OCI-LY3 (cell line): ENCODE results near the gene REPS2.

ENCODE experiments used
- H2AFZ ChIP-seq: fragments of 200-600, 300-600 bp; shearing (Covaris generic); 2 replicates; pipeline ENCODE4 v1.6.0; 2014; ENCODE audit warnings: antibody characterized with exemption, low read depth, low read length
- H3K27ac ChIP-seq: fragments of 200-600, 300-600 bp; sonication (generic); 2 replicates; pipeline ENCODE4 v1.5.1; 2014; ENCODE audit warnings: mild to moderate bottlenecking, low read length, moderate library complexity, mixed read lengths
- H3K27me3 ChIP-seq: fragments of 200-600, 300-600 bp; sonication (generic); 2 replicates; pipeline ENCODE4 v1.6.1; 2014; ENCODE audit warnings: low read depth, low read length, mixed read lengths
- H3K36me3 ChIP-seq: fragments of 200-600, 300-600 bp; sonication (generic); replicated peaks from 2 replicates; pipeline ENCODE3; 2014; ENCODE audit warnings: low read depth, low read length, mixed read lengths
- H3K4me1 ChIP-seq: fragments of 300-600, 200-600 bp; sonication (generic); 2 replicates; pipeline ENCODE4 v1.6.1; 2014; ENCODE audit warnings: low read length, mixed read lengths
- H3K4me2 ChIP-seq: fragments of 200-600, 300-600 bp; sonication (generic); 2 replicates; pipeline ENCODE4 v1.6.1; 2014; ENCODE audit warnings: low read length, mixed read lengths
- H3K4me3 ChIP-seq: fragments of 300-600, 200-600 bp; sonication (generic); 2 replicates; pipeline ENCODE4 v1.5.1; 2014; ENCODE audit warnings: antibody characterized with exemption, mild to moderate bottlenecking, low read length, moderate library complexity
- H3K79me2 ChIP-seq: fragments of 300-600, 200-600 bp; shearing (Covaris generic); 2 replicates; pipeline ENCODE4 v1.6.1; 2014; ENCODE audit warnings: mild to moderate bottlenecking, low read length, mixed read lengths
- H3K9ac ChIP-seq: fragments of 300-600, 200-600 bp; shearing (Covaris generic); 2 replicates; pipeline ENCODE4 v1.6.0; 2014; ENCODE audit warnings: mild to moderate bottlenecking, low read length, moderate library complexity
- H3K9me3 ChIP-seq: fragments of 200-600, 300-600 bp; shearing (Covaris generic); 2 replicates; pipeline ENCODE4 v1.6.1; 2014; ENCODE audit warnings: low read length, mixed read lengths; ENCODE audit not compliant: insufficient read depth
- H4K20me1 ChIP-seq: fragments of 200-600, 300-600 bp; sonication (generic); 2 replicates; pipeline ENCODE4 v1.6.1; 2016; ENCODE audit warnings: low read length, mixed read lengths; ENCODE audit not compliant: insufficient read depth
- EZH2phosphoT487 ChIP-seq: fragments of 200-600 bp; shearing (Covaris generic); IDR thresholded peaks from 2 replicates; pipeline ENCODE4 v1.6.1; 2018; ENCODE audit warnings: antibody characterized with exemption, mixed run types, low read depth
- TF ChIP-seq, protein P1 (sequence below): fragments of 200-600, 300-600 bp; sonication (generic); IDR thresholded peaks from 2 replicates; pipeline ENCODE4 v1.5.1; 2014; ENCODE audit warnings: antibody characterized with exemption, low read length, low read depth

Gene REPS2

GRCh38 chrX:16992445-16992844 lies 46.0 kb downstream of the REPS2 start:
- Histone ChIP-seq H3K36me3 (no peaks in the 10 kb centered on the region), H3K27me3 (no peaks in the 10 kb centered on the region), H2AFZ (no peak overlapping the region), H4K20me1 (no peaks in the 10 kb centered on the region), H3K79me2 (no peaks in the 10 kb centered on the region), H3K27ac (no peak overlapping the region), H3K4me2 (no peak overlapping the region), H3K4me3 (no peak overlapping the region), H3K9me3 (no peaks in the 10 kb centered on the region), H3K9ac (no peak overlapping the region), H3K4me1 (no peaks in the 10 kb centered on the region)
- TF ChIP-seq, protein P1, sequence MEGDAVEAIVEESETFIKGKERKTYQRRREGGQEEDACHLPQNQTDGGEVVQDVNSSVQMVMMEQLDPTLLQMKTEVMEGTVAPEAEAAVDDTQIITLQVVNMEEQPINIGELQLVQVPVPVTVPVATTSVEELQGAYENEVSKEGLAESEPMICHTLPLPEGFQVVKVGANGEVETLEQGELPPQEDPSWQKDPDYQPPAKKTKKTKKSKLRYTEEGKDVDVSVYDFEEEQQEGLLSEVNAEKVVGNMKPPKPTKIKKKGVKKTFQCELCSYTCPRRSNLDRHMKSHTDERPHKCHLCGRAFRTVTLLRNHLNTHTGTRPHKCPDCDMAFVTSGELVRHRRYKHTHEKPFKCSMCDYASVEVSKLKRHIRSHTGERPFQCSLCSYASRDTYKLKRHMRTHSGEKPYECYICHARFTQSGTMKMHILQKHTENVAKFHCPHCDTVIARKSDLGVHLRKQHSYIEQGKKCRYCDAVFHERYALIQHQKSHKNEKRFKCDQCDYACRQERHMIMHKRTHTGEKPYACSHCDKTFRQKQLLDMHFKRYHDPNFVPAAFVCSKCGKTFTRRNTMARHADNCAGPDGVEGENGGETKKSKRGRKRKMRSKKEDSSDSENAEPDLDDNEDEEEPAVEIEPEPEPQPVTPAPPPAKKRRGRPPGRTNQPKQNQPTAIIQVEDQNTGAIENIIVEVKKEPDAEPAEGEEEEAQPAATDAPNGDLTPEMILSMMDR = no peak
- TF ChIP-seq EZH2phosphoT487 = no peak

GRCh38 chrX:16992951-16993350 lies 46.5 kb downstream of the REPS2 start:
- Histone ChIP-seq H3K36me3 (no peaks in the 10 kb centered on the region), H3K27me3 (no peaks in the 10 kb centered on the region), H3K4me1 (no peaks in the 10 kb centered on the region), H3K4me3 (no peak overlapping the region), H3K79me2 (no peaks in the 10 kb centered on the region), H3K4me2 (no peak overlapping the region), H4K20me1 (no peaks in the 10 kb centered on the region), H3K9ac (no peak overlapping the region), H3K9me3 (no peaks in the 10 kb centered on the region), H2AFZ (no peak overlapping the region), H3K27ac (no peak overlapping the region)
- TF ChIP-seq, protein P1 = no peak
- TF ChIP-seq EZH2phosphoT487 = no peak

- H3K27ac ChIP-seq = no peak overlapping the region
- H2AFZ ChIP-seq = no peak overlapping the region
- H3K4me3 ChIP-seq = no peak overlapping the region
- H3K4me2 ChIP-seq = no peak overlapping the region
- no peaks in the 10 kb centered on the region for H4K20me1 ChIP-seq
- no peaks in the 10 kb centered on the region for H3K79me2 ChIP-seq
- no peaks in the 10 kb centered on the region for H3K27me3 ChIP-seq
- no peak overlapping the region for H3K9ac ChIP-seq
- no peaks in the 10 kb centered on the region for H3K36me3 ChIP-seq
- no peaks in the 10 kb centered on the region for H3K9me3 ChIP-seq
- TF ChIP-seq, protein P1 = peak; percentile 32
- TF ChIP-seq EZH2phosphoT487 = no peak
- H3K4me1 ChIP-seq = no peaks in the 10 kb centered on the region
Observed at GRCh38 chrX:16993791-16994318, 47.4 kb downstream of the REPS2 start.

- Histone ChIP-seq H3K27ac (no peak overlapping the region), H3K79me2 (no peaks in the 10 kb centered on the region), H3K9ac (no peak overlapping the region), H3K9me3 (no peaks in the 10 kb centered on the region), H3K27me3 (no peaks in the 10 kb centered on the region), H3K4me2 (no peak overlapping the region), H4K20me1 (no peaks in the 10 kb centered on the region), H3K4me1 (no peaks in the 10 kb centered on the region), H3K36me3 (no peaks in the 10 kb centered on the region), H3K4me3 (no peak overlapping the region), H2AFZ (no peak overlapping the region)
- TF ChIP-seq, protein P1 = no peak
- no peak for TF ChIP-seq EZH2phosphoT487
Observed at GRCh38 chrX:16994736-16995135, 48.3 kb downstream of the REPS2 start.
